ENCODE measurements around the gene KRTAP10-3. TPM values are rescaled to one million over a fixed set of nuclear protein-coding genes. Genes with fewer than 3 reads are reported as not detected.

KRTAP10-3 gene, protein sequence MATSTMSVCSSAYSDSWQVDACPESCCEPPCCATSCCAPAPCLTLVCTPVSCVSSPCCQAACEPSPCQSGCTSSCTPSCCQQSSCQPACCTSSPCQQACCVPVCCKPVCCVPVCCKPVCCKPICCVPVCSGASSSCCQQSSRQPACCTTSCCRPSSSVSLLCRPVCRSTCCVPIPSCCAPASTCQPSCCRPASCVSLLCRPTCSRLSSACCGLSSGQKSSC
- total RNA-seq = not detected in 2 replicates

DNA sequence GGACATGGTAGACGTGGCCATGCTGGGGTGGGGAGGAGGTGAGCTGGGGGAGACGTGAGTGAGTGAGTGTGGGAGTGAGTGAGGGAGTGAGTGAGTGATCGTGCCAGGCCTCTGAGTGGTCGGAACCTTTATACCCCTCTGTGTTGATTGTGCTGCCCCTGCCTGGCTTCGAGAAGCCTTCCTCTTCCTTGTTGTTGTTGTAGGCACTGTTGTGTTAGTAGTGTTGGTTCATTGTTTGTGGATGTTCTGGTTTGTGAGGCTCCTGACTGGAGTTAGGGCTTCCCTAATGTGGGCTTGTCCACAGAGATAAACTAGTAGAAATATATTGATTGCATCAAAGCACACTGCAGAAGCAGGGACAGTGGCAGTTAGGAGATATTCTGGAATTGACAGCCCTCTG, at the start of gene KRTAP10-3:
TSS of gene KRTAP10-3 (minus strand) at position 101 of the 400 bp plus-strand sequence. CDS start at position 21, 80 bp downstream.
- Mint-ChIP-seq H3K36me3 (ENCODE audit: low read depth) (no peaks in the 10 kb centered on the region), H3K4me1 (peaks cover 21% of the 10 kb centered on the region), H3K27me3 (peaks cover 3% of the 10 kb centered on the region), H3K4me3 (no peak within 1 kb of the TSS), H3K27ac (no peak within 1 kb of the TSS), H3K9me3 (peaks cover 8% of the 10 kb centered on the region)
- intact Hi-C loops (cut with micrococcal nuclease) = no loop called here
- TF ChIP-seq, protein P1, sequence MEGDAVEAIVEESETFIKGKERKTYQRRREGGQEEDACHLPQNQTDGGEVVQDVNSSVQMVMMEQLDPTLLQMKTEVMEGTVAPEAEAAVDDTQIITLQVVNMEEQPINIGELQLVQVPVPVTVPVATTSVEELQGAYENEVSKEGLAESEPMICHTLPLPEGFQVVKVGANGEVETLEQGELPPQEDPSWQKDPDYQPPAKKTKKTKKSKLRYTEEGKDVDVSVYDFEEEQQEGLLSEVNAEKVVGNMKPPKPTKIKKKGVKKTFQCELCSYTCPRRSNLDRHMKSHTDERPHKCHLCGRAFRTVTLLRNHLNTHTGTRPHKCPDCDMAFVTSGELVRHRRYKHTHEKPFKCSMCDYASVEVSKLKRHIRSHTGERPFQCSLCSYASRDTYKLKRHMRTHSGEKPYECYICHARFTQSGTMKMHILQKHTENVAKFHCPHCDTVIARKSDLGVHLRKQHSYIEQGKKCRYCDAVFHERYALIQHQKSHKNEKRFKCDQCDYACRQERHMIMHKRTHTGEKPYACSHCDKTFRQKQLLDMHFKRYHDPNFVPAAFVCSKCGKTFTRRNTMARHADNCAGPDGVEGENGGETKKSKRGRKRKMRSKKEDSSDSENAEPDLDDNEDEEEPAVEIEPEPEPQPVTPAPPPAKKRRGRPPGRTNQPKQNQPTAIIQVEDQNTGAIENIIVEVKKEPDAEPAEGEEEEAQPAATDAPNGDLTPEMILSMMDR (IDR thresholded peaks at IDR 0.05) = no peak
- POLR2A ChIA-PET = no interaction called here
- no peak for ATAC-seq (ENCODE audit: low read depth)
- CTCF ChIA-PET = no interaction called here
- DNase-seq = no peak

GRCh38 chr21:44606495-44606894, 47.9 kb upstream of the KRTAP10-3 start:
- intact Hi-C loops (cut with micrococcal nuclease) = no loop called here
- ChIA-PET POLR2A (no interaction called here), CTCF (no interaction called here)
- Mint-ChIP-seq H3K27me3 (peaks cover 18% of the 10 kb centered on the region), H3K9me3 (peaks cover 28% of the 10 kb centered on the region), H3K36me3 (ENCODE audit: low read depth) (no peaks in the 10 kb centered on the region), H3K4me3 (no peak overlapping the region), H3K27ac (no peak overlapping the region), H3K4me1 (no peaks in the 10 kb centered on the region)
- no peak for DNase-seq
- no peak for ATAC-seq (ENCODE audit: low read depth)
- TF ChIP-seq, protein P1 (IDR thresholded peaks at IDR 0.05) = no peak

DNA sequence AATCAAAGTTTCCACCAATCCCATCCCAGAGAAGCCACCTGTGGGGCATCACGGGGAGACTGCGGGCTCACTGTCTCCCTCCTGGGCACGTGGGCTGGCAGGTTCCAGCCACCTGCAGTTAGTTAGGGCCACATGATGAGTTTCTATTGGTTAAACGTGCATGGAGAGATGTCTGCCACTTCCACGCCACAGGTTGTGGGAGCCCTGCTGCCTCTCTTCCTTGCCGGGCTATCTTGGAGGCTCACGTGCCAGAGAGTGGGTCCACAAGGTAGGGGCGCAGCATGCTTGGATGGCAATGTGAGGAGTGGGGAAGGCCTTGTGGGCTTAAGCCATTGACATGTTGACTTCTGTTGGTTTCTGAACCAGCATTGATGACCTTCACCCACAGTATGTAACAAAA, 45.3 kb upstream of the KRTAP10-3 start:
- peaks cover 12% of the 10 kb centered on the region for H3K9me3 Mint-ChIP-seq
- no peaks in the 10 kb centered on the region for H3K36me3 Mint-ChIP-seq (ENCODE audit: low read depth)
- ChIA-PET POLR2A (no interaction called here), CTCF (no interaction called here)
- no peak overlapping the region for H3K27ac Mint-ChIP-seq
- peaks cover 27% of the 10 kb centered on the region for H3K27me3 Mint-ChIP-seq
- ATAC-seq (ENCODE audit: low read depth) = no peak
- H3K4me1 Mint-ChIP-seq = no peaks in the 10 kb centered on the region
- intact Hi-C loops (cut with micrococcal nuclease) = no loop called here
- H3K4me3 Mint-ChIP-seq = no peak overlapping the region
- no peak for DNase-seq
- TF ChIP-seq, protein P1 (IDR thresholded peaks at IDR 0.05) = no peak

GRCh38 chr21:44603109-44603875, 44.7 kb upstream of the KRTAP10-3 start:
- Mint-ChIP-seq H3K4me3 (no peak overlapping the region), H3K27ac (no peak overlapping the region), H3K36me3 (ENCODE audit: low read depth) (no peaks in the 10 kb centered on the region), H3K4me1 (no peaks in the 10 kb centered on the region), H3K9me3 (peaks cover 15% of the 10 kb centered on the region), H3K27me3 (peaks cover 27% of the 10 kb centered on the region)
- intact Hi-C loops (cut with micrococcal nuclease) = no loop called here
- ChIA-PET POLR2A (no interaction called here), CTCF (no interaction called here)
- no peak for ATAC-seq (ENCODE audit: low read depth)
- DNase-seq = no peak
- TF ChIP-seq, protein P1 (IDR thresholded peaks at IDR 0.05) = no peak

GRCh38 chr21:44602463-44602850, 43.9 kb upstream of the KRTAP10-3 start:
- H3K36me3 Mint-ChIP-seq (ENCODE audit: low read depth) = no peaks in the 10 kb centered on the region
- no peak overlapping the region for H3K4me3 Mint-ChIP-seq
- DNase-seq (no peak), ATAC-seq (ENCODE audit: low read depth) (no peak)
- H3K9me3 Mint-ChIP-seq = peaks cover 15% of the 10 kb centered on the region
- no peaks in the 10 kb centered on the region for H3K4me1 Mint-ChIP-seq
- H3K27ac Mint-ChIP-seq = no peak overlapping the region
- TF ChIP-seq, protein P1 (IDR thresholded peaks at IDR 0.05) = no peak
- ChIA-PET POLR2A (no interaction called here), CTCF (no interaction called here)
- intact Hi-C loops (cut with micrococcal nuclease) = no loop called here
- peaks cover 30% of the 10 kb centered on the region for H3K27me3 Mint-ChIP-seq
